Thyroid gland (tissue), 4 donors: Measurements from ENCODE around the gene ZNF573.
A peak's percentile ranks its signal among the peaks of the same experiment; 100 is the strongest.

Source experiments
- CTCF ChIP-seq, 6 experiments: fragments of 200-600 bp in 3 of 6; fragments of 450-650 bp in 3 of 6; sonication (generic) in 3 of 6; IDR thresholded peaks; one replicate each; pipeline ENCODE4 v1.5.1; 2016 to 2019; ENCODE audit warnings: antibody characterized with exemption in 6 of 6, mild to moderate bottlenecking in 2 of 6, inconsistent platforms in 1 of 6, moderate library complexity in 1 of 6
- POLR2A ChIP-seq, 2 donors: fragments of 450-650 bp; IDR thresholded peaks; one replicate each; pipeline ENCODE4 v1.6.1; 2017; ENCODE audit warnings: antibody characterized with exemption in 2 of 2, mild to moderate bottlenecking in 2 of 2, moderate library complexity in 1 of 2

- TF ChIP-seq POLR2A (IDR thresholded peaks at IDR 0.05) = peak in 1 of 2 donors; percentile 57
- TF ChIP-seq CTCF (IDR thresholded peaks at IDR 0.05) = peak in 1 of 6 experiments; percentile 6
Observed at GRCh38 chr19:37817180-37817981, 38.0 kb upstream of the ZNF573 start.
